Heart left ventricle (tissue), 16 donors: ENCODE results near the gene ADI1. TPM values are rescaled to one million over a fixed set of nuclear protein-coding genes. Genes with fewer than 3 reads are reported as not detected.
A peak's percentile ranks its signal among the peaks of the same experiment; 100 is the strongest.

Experiments used
- ATAC-seq, 4 donors: fragments of 200-7000 bp; cut with Tn5 transposase; one replicate each; pipeline ENCODE4 v1.9.1; 2020 to 2022; ENCODE audit warnings: moderate library complexity in 4 of 4, mild to moderate bottlenecking in 3 of 4, moderate number of reproducible peaks in 1 of 4
- DNase-seq, 5 donors: peaks; one replicate each; pipeline ENCODE4 v3.0.0-alpha.2; 2020
- H3K27ac ChIP-seq, 12 donors: fragments of 200-600 bp; sonication (generic) in 4 of 12; one replicate each; pipeline versions ENCODE4 v1.5.0 to v1.8.0; 2016 to 2022; ENCODE audit warnings: mild to moderate bottlenecking in 2 of 12
- H3K27me3 ChIP-seq, 9 donors: fragments of 200-600 bp; sonication (generic) in 2 of 9; one replicate each; pipeline versions ENCODE4 v1.5.1 to v1.8.0; 2016 to 2022; ENCODE audit warnings: mild to moderate bottlenecking in 3 of 9
- H3K36me3 ChIP-seq, 9 donors: fragments of 200-600 bp; sonication (generic) in 2 of 9; one replicate each; pipeline versions ENCODE4 v1.5.0 to v1.8.0; 2018 to 2022; ENCODE audit warnings: mild to moderate bottlenecking in 2 of 9
- H3K4me1 ChIP-seq, 12 donors: fragments of 200-600 bp; sonication (generic) in 4 of 12; one replicate each; pipeline versions ENCODE4 v1.5.0 to v1.8.0; 2016 to 2022; ENCODE audit warnings: mild to moderate bottlenecking in 3 of 12
- H3K4me3 ChIP-seq, 12 donors: fragments of 200-600 bp; sonication (generic) in 4 of 12; one replicate each; pipeline versions ENCODE4 v1.5.0 to v1.8.0; 2017 to 2022; ENCODE audit warnings: mild to moderate bottlenecking in 9 of 12, moderate library complexity in 4 of 12
- H3K9me3 ChIP-seq, 12 donors: fragments of 200-600 bp; sonication (generic) in 4 of 12; one replicate each; pipeline versions ENCODE4 v1.5.0 to v1.8.0; 2016 to 2022; ENCODE audit warnings: mild to moderate bottlenecking in 1 of 12
- POLR2A ChIP-seq, 2 donors: fragments of 450-650 bp; IDR thresholded peaks; one replicate each; pipeline ENCODE4 v1.6.1; 2017; ENCODE audit warnings: antibody characterized with exemption in 2 of 2, mild to moderate bottlenecking in 2 of 2, moderate library complexity in 2 of 2
- WGBS, 4 donors: extraction: QIAGEN DNeasy Blood & Tissue Kit in 2 of 4; methylation state at CpG; one replicate each; pipeline versions ENCODE4 v1.1.5 to v1.1.7; 2013 to 2018; 5-methylcytosine and 5-hydroxymethylcytosine counted together
- intact Hi-C, 10 donors: fragments of 100-400 bp; cut with DNase I; formaldehyde crosslinking; loops; one replicate each; pipeline versions ENCODE4 v1.11.1 to v1.14.2; 2022
- polyA plus RNA-seq, 2 donors: library from polyadenylated mRNA; stranded (reverse); fragments of 200-250 nt; gene quantifications; one replicate each; pipeline ENCODE4 v1.2.3, GENCODE V29; 2013
- total RNA-seq, 9 donors: library from RNA; depleted of rRNA in 2 of 9; stranded (reverse); fragments of >200 nt in 2 of 9; fragmentation: NEBNext Ultra II Directional in 3 of 9; extraction: Animal tissue kit (Norgen Biotek cat#: 25700) in 3 of 9; gene quantifications; one replicate each; pipeline versions ENCODE4 v1.1.0 to v1.2.4, GENCODE V29; 2016 to 2023
- TF ChIP-seq, protein P1 (sequence below), 12 donors: fragments of 200-600 bp; sonication (generic) in 4 of 12; IDR thresholded peaks; one replicate each; pipeline versions ENCODE4 v1.5.0 to v1.8.0; 2018 to 2022; ENCODE audit warnings: antibody characterized with exemption in 12 of 12, mild to moderate bottlenecking in 5 of 12
- donor health status: ischemic (EF 13 %, LVEDD 7.1; RV severe dilation, severe dysfunction).
- donor health status: healthy with polysubstance abuse.
- donor health status: DM: no; HTN: yes; CAD: no.
- donor health status: DM: no; HTN: no; CAD: no.
- donor health status: ischemic (EF 25% LVEDD 6.9; RV normal size, moderate dysfunction).
- donor health status: ischemic (EF 25% LVEDD 5.7; RV mildly dilated, moderate dysfunction).
- donor health status: healthy.
- donor health status: DM: yes; HTN: yes; CAD: no.
- donor health status: ischemic (EF 35%, LVEDD 5.7; RV mildly dilated, moderate dysfunction).
- donor health status: nonischemic (EF 11% LVEDD 7.7; RV severe dilation, severe dysfunction).
- donor health status: DM: yes; HTN: yes; CAD: no.
- donor health status: PGD.
- donor health status: ischemic (EF 29% LVEDD 5.4; RV normal size, mild dysfunction).
- donor health status: nonischemic (EF 23%, LVEDD 6.1; RV moderate dilation, normal function).

ADI1 gene
- total and polyA plus RNA-seq, 11 donors, result 69.2 to 200 (median 166) TPM

DNA sequence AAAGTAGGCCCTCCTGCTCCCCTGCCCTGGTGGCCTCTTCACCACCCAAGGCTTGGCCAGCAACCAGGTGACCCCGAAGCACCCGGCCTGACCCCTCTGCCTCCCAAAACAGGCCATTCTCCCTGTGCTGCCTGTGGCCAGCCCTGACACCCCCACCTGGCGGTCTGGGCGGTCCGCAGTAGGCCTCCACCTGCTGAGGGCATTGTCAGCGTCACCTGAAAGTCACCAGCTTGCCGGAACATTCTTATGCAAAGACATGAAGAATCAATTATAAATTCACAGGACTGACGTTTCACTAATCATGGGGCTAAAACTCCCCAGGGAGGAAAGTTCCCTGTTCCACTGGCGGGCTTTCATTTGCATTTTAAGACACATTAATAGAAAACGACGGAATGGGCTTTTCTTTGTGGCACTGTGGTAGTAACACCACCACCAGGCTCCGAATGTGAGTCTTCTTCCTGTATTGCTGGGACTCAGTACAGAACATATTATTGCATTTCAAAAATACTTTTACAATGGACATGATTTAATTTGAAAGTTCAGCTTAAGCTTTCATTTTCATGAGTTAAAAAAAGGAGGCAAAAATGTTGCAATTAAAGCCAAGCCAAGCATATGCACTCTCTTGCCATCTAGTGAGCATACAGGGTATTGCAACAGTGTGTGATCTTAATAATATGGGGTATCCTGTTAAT lies 57.4 kb downstream of the ADI1 start:
- Histone ChIP-seq H3K27me3 (no peaks in the 10 kb centered on the region), H3K9me3 (no peaks in the 10 kb centered on the region), H3K27ac (peak overlapping the region in 7 of 12 donors; percentile 10 to 87 (median 80)), H3K4me1 (peaks cover 0 to 62% (median 42%) of the 10 kb centered on the region in 12 donors), H3K36me3 (peaks cover 0 to 67% (median 36%) of the 10 kb centered on the region in 9 donors), H3K4me3 (peak overlapping the region in 1 of 12 donors; percentile 14)
- TF ChIP-seq, protein P1, sequence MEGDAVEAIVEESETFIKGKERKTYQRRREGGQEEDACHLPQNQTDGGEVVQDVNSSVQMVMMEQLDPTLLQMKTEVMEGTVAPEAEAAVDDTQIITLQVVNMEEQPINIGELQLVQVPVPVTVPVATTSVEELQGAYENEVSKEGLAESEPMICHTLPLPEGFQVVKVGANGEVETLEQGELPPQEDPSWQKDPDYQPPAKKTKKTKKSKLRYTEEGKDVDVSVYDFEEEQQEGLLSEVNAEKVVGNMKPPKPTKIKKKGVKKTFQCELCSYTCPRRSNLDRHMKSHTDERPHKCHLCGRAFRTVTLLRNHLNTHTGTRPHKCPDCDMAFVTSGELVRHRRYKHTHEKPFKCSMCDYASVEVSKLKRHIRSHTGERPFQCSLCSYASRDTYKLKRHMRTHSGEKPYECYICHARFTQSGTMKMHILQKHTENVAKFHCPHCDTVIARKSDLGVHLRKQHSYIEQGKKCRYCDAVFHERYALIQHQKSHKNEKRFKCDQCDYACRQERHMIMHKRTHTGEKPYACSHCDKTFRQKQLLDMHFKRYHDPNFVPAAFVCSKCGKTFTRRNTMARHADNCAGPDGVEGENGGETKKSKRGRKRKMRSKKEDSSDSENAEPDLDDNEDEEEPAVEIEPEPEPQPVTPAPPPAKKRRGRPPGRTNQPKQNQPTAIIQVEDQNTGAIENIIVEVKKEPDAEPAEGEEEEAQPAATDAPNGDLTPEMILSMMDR (IDR thresholded peaks at IDR 0.05), result peak; percentile 86 to 97 (median 96)
- no peak for TF ChIP-seq POLR2A (IDR thresholded peaks at IDR 0.05)
- intact Hi-C loops, result loop anchor here in 9 of 10 donors (1.0 to 10.0 kb wide), 7 partner anchors 38 to 190 kb away; partner anchors contain the start of genes TRAPPC12 (in 4 of the 9) and EIPR1 (in 3 of the 9)
- ATAC-seq (no peak), DNase-seq (peak in 2 of 5 donors; percentile 24 to 55)
- WGBS, 4 donors, result 63 to 85% (median 67%) methylated on average over 12 of the region's 12 CpGs

DNA sequence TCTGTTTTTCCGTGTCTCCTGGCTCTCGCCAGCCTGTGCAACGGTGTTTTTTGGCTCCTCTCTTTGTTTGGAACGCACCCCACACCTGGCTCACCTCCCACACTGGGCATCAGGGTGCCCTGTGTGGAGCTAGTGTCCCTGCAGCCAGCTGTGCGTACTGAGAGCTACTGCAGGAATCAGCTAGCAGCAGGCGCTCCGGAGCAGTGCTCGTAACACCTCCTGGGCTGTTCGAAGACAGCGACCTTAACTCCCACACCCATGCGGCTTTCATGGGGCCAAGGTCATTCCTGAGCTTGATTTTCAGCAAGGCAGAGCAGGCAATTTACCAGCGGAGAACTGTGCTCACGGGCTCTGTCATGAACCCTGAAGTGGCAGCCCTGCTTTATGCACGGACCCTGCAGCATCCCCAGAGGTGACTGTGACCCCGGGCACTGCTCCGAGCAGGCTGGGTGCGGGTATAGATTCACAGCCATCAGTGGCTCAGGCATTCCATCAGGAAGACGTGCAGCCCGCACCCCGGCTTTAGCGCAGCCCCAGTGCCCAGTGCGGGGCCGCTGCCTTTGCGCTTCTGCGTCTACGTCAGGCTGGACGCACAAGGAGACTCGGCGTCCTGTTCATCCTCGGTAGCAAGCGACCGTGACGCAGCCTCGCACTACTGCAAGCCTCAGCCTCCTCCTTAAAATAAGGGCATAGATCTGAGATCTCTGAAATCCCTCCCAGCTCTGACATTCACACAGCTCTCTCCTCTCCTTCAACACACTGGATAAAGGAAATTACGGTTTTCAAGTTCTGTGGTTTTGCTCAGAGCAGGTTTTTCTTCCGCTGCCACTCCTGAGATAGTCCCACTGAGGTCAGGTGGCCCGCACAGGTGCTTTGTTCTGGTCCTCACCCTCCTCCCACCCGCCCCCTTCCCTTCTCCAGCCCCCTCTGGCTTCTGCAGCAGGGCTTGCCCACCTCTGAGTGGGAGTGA lies 58.2 kb downstream of the ADI1 start:
- Histone ChIP-seq H3K4me1 (peaks cover 0 to 55% (median 41%) of the 10 kb centered on the region in 12 donors), H3K27me3 (no peaks in the 10 kb centered on the region), H3K36me3 (peaks cover 0 to 67% (median 33%) of the 10 kb centered on the region in 9 donors), H3K27ac (peak overlapping the region in 11 of 12 donors; percentile 64 to 90 (median 80)), H3K9me3 (no peaks in the 10 kb centered on the region), H3K4me3 (peak overlapping the region in 1 of 12 donors; percentile 20)
- intact Hi-C loops, result loop anchor here in 8 of 10 donors (1.0 to 10.0 kb wide), 6 partner anchors 37 to 191 kb away; partner anchors contain the start of genes TRAPPC12 (in 4 of the 8) and EIPR1 (in 3 of the 8)
- TF ChIP-seq, protein P1 (IDR thresholded peaks at IDR 0.05), result no peak
- no peak for TF ChIP-seq POLR2A (IDR thresholded peaks at IDR 0.05)
- DNase-seq, result peak in 3 of 5 donors; percentile 64 to 68 (median 68)
- ATAC-seq, result peak; percentile 35 to 62 (median 55)
- 78 to 83% (median 80%) methylated on average over 28 to 38 of the region's 38 CpGs for WGBS, 4 donors

- Histone ChIP-seq H3K4me3 (peak overlapping the region in 2 of 12 donors; percentile 18 to 20), H3K27me3 (no peaks in the 10 kb centered on the region), H3K27ac (peak overlapping the region; percentile 38 to 90 (median 76)), H3K4me1 (peaks cover 0 to 46% (median 35%) of the 10 kb centered on the region in 12 donors), H3K9me3 (no peaks in the 10 kb centered on the region), H3K36me3 (peaks cover 0 to 64% (median 27%) of the 10 kb centered on the region in 9 donors)
- peak; percentile 45 to 57 (median 46) for ATAC-seq
- DNase-seq, result peak in 2 of 5 donors; percentile 53 to 69
- intact Hi-C loops, result loop anchor here in 8 of 10 donors (2.0 to 10.0 kb wide), 5 partner anchors 38 to 192 kb away; partner anchors contain the start of genes TRAPPC12 (in 4 of the 8) and EIPR1 (in 3 of the 8)
- TF ChIP-seq POLR2A (IDR thresholded peaks at IDR 0.05), result no peak
- TF ChIP-seq, protein P1 (IDR thresholded peaks at IDR 0.05), result no peak
- WGBS, 4 donors, result 53 to 67% (median 60%) methylated on average over 11 of the region's 11 CpGs
Measured at GRCh38 chr2:3460156-3460555, 59.2 kb downstream of the ADI1 start.
